Neural cell (in vitro differentiated cells): ENCODE results near the gene SULT6B1. TPM values are rescaled to one million over a fixed set of nuclear protein-coding genes. Genes with fewer than 3 reads are reported as not detected.

Experiments
- H2AFZ ChIP-seq: fragments of 200-600, 300-800 bp; sonication (generic), shearing (Covaris generic); 2 replicates; pipeline ENCODE4 v1.6.0; 2014; ENCODE audit warnings: low read depth, mild to moderate bottlenecking, antibody characterized with exemption, low read length, moderate library complexity
- H3F3A ChIP-seq: fragments of 200-600 bp; shearing (Covaris generic); 2 replicates; pipeline ENCODE4 v1.6.1; 2016; ENCODE audit warnings: mild to moderate bottlenecking, moderate library complexity, mixed read lengths, antibody characterized with exemption, low read length; ENCODE audit not compliant: insufficient read depth, poor library complexity, severe bottlenecking
- H3K27ac ChIP-seq: fragments of 200-600, 300-800 bp; sonication (generic), shearing (Covaris generic); 2 replicates; pipeline ENCODE4 v1.5.1; 2014; ENCODE audit warnings: mild to moderate bottlenecking, low read length, moderate library complexity
- H3K27me3 ChIP-seq: fragments of 300-800, 200-600 bp; sonication (generic), shearing (Covaris generic); 2 replicates; pipeline ENCODE4 v1.6.0; 2014; ENCODE audit warnings: mild to moderate bottlenecking, low read depth, low read length, moderate library complexity; ENCODE audit not compliant: insufficient read depth
- H3K36me3 ChIP-seq: fragments of 300-800, 200-600 bp; sonication (generic), shearing (Covaris generic); 2 replicates; pipeline ENCODE4 v1.5.1; 2014; ENCODE audit warnings: mild to moderate bottlenecking, antibody characterized with exemption, low read length, moderate library complexity; ENCODE audit not compliant: insufficient read depth
- H3K4me2 ChIP-seq: fragments of 300-800, 200-600 bp; sonication (generic), shearing (Covaris generic); 2 replicates; pipeline ENCODE4 v1.6.0; 2014; ENCODE audit warnings: mild to moderate bottlenecking, low read length
- H3K4me3 ChIP-seq: fragments of 300-800, 200-600 bp; sonication (generic), shearing (Covaris generic); 2 replicates; pipeline ENCODE4 v1.5.1; 2014; ENCODE audit warnings: mild to moderate bottlenecking, low read length, moderate library complexity
- H3K79me2 ChIP-seq: fragments of 200-600 bp; shearing (Covaris generic); replicated peaks from 2 replicates; pipeline ENCODE4 v1.6.0; 2014; ENCODE audit warnings: mild to moderate bottlenecking, low read length, moderate library complexity; ENCODE audit not compliant: insufficient read depth
- H3K9ac ChIP-seq: fragments of 300-800, 200-600 bp; sonication (generic), shearing (Covaris generic); 2 replicates; pipeline ENCODE4 v1.6.1; 2016; ENCODE audit warnings: mild to moderate bottlenecking, low read length, mixed read lengths
- H3K9me2 ChIP-seq: fragments of 200-600 bp; shearing (Covaris generic); 2 replicates; pipeline ENCODE4 v1.6.1; 2016; ENCODE audit warnings: mild to moderate bottlenecking, low read length, mixed read lengths; ENCODE audit not compliant: insufficient read depth
- H3K9me3 ChIP-seq: fragments of 200-600, 300-800 bp; sonication (generic), shearing (Covaris generic); 2 replicates; pipeline ENCODE4 v1.6.1; 2016; ENCODE audit warnings: mild to moderate bottlenecking, mixed run types, low read length, moderate library complexity, mixed read lengths
- H4K20me1 ChIP-seq: fragments of 200-600 bp; shearing (Covaris generic); 2 replicates; pipeline ENCODE4 v1.6.1; 2016; ENCODE audit warnings: mild to moderate bottlenecking, mixed run types; ENCODE audit not compliant: insufficient read depth
- EP300 ChIP-seq: fragments of 450-650 bp; conservative IDR thresholded peaks from 2 replicates; pipeline ENCODE4 v1.6.1; 2014; ENCODE audit warnings: antibody characterized with exemption, mild to moderate bottlenecking, moderate library complexity; ENCODE audit not compliant: poor library complexity, severe bottlenecking
- EZH2 ChIP-seq: fragments of 200-600, 300-800 bp; shearing (Covaris generic), sonication (generic); IDR thresholded peaks from 2 replicates; pipeline ENCODE4 v1.6.1; 2014; ENCODE audit warnings: antibody characterized with exemption, low read length, borderline replicate concordance, mild to moderate bottlenecking; ENCODE audit not compliant: insufficient read depth, poor library complexity, severe bottlenecking
- MXI1 ChIP-seq: fragments of 450-650 bp; conservative IDR thresholded peaks from 2 replicates; pipeline ENCODE4 v1.6.1; 2014; ENCODE audit warnings: antibody characterized with exemption, mild to moderate bottlenecking; ENCODE audit not compliant: poor library complexity, severe bottlenecking
- POLR2AphosphoS5 ChIP-seq: IDR thresholded peaks from 2 replicates; pipeline ENCODE4 v1.6.1; 2012
- RAD21 ChIP-seq: fragments of 450-650 bp; conservative IDR thresholded peaks from 2 replicates; pipeline ENCODE4 v1.6.1; 2014; ENCODE audit warnings: antibody characterized with exemption, mild to moderate bottlenecking, moderate library complexity
- SMC3 ChIP-seq: fragments of 450-650 bp; conservative IDR thresholded peaks from 2 replicates; pipeline ENCODE4 v1.6.1; 2014; ENCODE audit warnings: antibody characterized with exemption, mild to moderate bottlenecking, moderate library complexity; ENCODE audit not compliant: poor library complexity
- TAF1 ChIP-seq: IDR thresholded peaks from 2 replicates; pipeline ENCODE4 v1.6.1; 2012; ENCODE audit warnings: low read depth
- polyA plus RNA-seq: library from polyadenylated mRNA; depleted of rRNA; stranded (reverse); fragments of >200 nt; gene quantifications from 2 replicates; pipeline ENCODE4 v1.2.3, GENCODE V29; 2014
- TF ChIP-seq, protein P1 (sequence below): IDR thresholded peaks from 2 replicates; pipeline ENCODE4 v1.6.1; 2012; ENCODE audit warnings: borderline replicate concordance
- TF ChIP-seq, protein P2 (sequence below): fragments of 450-650 bp; IDR thresholded peaks from 2 replicates; pipeline ENCODE4 v1.5.1; 2014; ENCODE audit warnings: antibody characterized with exemption, mild to moderate bottlenecking, moderate library complexity; ENCODE audit not compliant: poor library complexity, severe bottlenecking

The SULT6B1 gene
- polyA plus RNA-seq, 1 donor from 2014 or later = not detected

DNA sequence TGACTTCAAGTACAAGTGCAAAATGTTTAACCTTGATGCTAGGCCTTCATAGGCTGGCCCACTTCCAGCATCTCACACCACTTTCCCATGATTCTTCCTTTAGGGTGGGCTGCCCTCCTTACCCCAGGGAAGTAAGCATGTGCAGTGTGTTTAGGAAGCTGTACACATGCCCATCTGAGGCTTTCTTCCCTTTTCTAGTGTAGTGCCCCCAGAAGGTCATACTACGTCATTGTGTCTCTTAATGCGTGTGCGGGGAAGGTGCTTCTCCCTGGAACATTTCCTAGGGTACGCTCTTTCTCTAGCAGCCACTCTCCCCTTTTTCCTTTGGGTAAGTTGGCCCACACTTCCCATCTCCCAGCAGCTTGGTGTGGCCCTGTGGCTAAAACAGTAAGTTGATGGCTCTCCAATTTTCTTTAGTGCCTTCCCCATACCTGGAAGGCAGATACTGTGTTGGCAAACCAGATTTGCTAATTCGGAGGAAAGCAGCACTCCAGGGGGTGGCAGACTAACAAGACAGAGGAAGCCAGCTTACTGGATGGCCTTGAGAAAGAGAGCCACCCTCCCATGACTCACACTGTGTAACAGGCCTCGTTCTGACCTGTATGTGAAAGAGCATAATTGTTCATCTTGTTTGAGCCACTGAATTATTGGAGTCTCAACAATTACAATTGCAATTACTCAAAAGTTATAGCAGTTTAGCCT, 1.1 kb upstream of the SULT6B1 start:
- Histone ChIP-seq H4K20me1 (no peaks in the 10 kb centered on the region), H3K4me3 (no peak overlapping the region), H3K79me2 (no peaks in the 10 kb centered on the region), H3K36me3 (no peaks in the 10 kb centered on the region), H3F3A (no peaks in the 10 kb centered on the region), H3K27ac (no peak overlapping the region), H3K4me2 (no peak overlapping the region), H3K9ac (no peak overlapping the region), H2AFZ (no peak overlapping the region), H3K9me2 (no peaks in the 10 kb centered on the region), H3K27me3 (no peaks in the 10 kb centered on the region), H3K9me3 (no peaks in the 10 kb centered on the region)
- TF ChIP-seq, protein P1, sequence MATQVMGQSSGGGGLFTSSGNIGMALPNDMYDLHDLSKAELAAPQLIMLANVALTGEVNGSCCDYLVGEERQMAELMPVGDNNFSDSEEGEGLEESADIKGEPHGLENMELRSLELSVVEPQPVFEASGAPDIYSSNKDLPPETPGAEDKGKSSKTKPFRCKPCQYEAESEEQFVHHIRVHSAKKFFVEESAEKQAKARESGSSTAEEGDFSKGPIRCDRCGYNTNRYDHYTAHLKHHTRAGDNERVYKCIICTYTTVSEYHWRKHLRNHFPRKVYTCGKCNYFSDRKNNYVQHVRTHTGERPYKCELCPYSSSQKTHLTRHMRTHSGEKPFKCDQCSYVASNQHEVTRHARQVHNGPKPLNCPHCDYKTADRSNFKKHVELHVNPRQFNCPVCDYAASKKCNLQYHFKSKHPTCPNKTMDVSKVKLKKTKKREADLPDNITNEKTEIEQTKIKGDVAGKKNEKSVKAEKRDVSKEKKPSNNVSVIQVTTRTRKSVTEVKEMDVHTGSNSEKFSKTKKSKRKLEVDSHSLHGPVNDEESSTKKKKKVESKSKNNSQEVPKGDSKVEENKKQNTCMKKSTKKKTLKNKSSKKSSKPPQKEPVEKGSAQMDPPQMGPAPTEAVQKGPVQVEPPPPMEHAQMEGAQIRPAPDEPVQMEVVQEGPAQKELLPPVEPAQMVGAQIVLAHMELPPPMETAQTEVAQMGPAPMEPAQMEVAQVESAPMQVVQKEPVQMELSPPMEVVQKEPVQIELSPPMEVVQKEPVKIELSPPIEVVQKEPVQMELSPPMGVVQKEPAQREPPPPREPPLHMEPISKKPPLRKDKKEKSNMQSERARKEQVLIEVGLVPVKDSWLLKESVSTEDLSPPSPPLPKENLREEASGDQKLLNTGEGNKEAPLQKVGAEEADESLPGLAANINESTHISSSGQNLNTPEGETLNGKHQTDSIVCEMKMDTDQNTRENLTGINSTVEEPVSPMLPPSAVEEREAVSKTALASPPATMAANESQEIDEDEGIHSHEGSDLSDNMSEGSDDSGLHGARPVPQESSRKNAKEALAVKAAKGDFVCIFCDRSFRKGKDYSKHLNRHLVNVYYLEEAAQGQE = no peak
- TF ChIP-seq POLR2AphosphoS5 = no peak
- TF ChIP-seq MXI1 = no peak
- TF ChIP-seq SMC3 = no peak
- TF ChIP-seq, protein P2, sequence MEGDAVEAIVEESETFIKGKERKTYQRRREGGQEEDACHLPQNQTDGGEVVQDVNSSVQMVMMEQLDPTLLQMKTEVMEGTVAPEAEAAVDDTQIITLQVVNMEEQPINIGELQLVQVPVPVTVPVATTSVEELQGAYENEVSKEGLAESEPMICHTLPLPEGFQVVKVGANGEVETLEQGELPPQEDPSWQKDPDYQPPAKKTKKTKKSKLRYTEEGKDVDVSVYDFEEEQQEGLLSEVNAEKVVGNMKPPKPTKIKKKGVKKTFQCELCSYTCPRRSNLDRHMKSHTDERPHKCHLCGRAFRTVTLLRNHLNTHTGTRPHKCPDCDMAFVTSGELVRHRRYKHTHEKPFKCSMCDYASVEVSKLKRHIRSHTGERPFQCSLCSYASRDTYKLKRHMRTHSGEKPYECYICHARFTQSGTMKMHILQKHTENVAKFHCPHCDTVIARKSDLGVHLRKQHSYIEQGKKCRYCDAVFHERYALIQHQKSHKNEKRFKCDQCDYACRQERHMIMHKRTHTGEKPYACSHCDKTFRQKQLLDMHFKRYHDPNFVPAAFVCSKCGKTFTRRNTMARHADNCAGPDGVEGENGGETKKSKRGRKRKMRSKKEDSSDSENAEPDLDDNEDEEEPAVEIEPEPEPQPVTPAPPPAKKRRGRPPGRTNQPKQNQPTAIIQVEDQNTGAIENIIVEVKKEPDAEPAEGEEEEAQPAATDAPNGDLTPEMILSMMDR = no peak
- TF ChIP-seq TAF1 = no peak
- no peak for TF ChIP-seq RAD21
- TF ChIP-seq EZH2 = no peak

DNA sequence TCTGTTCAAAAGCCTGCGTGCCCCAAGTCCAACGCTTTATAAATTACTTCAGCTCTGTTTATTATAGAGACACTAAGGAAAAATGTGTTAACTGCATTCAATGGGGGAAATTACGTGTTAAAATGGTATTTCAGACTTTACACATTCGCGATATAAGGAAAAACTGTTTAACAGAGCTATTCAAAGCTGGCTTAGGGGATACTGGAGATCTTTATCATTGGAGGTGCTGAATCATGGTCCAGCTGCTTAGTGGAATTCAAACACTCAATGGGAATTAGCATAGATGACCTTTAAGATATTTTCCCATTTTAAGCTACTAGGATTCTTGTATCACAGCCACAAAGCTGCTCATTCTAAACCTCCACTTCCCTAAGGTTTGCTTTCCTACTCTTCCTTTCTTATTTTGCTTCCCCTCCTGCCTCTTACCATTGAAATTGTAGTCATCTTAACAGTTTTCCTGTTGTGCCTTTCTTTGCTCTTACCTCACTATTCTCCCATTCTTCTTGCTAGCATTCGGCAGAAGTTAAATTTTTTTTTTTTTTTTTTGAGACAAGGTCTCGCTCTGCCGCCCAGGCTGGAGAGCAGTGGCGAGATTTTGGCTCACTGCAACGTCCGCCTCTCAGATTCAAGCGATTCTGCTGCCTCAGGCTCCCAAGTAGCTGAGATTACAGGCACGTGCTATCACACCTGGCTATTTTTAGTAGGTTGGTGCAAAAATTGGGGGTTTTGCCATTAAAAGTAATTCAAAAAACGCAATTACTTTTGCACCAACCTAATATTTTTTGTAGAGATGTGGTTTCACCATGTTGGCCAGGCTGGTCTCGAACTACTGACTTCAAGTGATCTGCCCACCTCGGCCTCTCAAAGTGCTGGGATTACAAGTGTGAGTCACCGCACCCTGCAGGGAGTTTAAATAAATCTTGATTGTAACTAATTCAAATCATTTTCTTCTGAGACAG, 6.5 kb downstream of the SULT6B1 start:
- Histone ChIP-seq H4K20me1 (no peaks in the 10 kb centered on the region), H3F3A (no peaks in the 10 kb centered on the region), H3K9me2 (no peaks in the 10 kb centered on the region), H3K4me2 (no peak overlapping the region), H3K9ac (no peak overlapping the region), H3K27ac (no peak overlapping the region), H3K36me3 (no peaks in the 10 kb centered on the region), H2AFZ (no peak overlapping the region), H3K4me3 (no peak overlapping the region), H3K27me3 (no peaks in the 10 kb centered on the region), H3K9me3 (no peaks in the 10 kb centered on the region), H3K79me2 (no peaks in the 10 kb centered on the region)
- TF ChIP-seq TAF1 = no peak
- TF ChIP-seq, protein P2 = no peak
- TF ChIP-seq POLR2AphosphoS5 = no peak
- TF ChIP-seq, protein P1 = no peak
- no peak for TF ChIP-seq EP300
- TF ChIP-seq MXI1 = no peak
- no peak for TF ChIP-seq EZH2
- no peak for TF ChIP-seq SMC3
